GM03348 (cell line): Measurements from ENCODE around the gene ZNF529.

Source experiments
- DNase-seq: peaks from one replicate; pipeline ENCODE4 v3.0.0; 2012; ENCODE audit warnings: low spot score

ZNF529 gene

DNA sequence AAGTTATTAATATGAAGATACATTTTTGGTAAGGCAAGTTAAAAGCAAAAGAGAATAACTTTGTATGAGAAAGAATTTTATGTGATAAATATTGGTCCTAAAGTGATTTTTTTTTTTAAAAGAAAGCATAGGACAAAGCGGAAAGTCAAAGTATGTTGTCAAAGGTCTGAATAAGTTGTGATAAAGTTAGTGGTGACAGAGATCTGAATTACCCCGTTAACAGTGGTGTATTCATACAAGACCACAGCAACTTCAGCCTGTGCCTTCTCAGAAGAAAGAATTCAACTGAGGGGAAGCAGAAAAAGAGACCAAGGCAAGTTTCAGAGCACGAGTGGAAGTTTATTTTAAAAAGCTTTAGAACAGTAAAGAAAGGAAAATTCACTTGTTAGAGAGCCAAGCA, 64.8 kb downstream of the ZNF529 start:
- no peak for DNase-seq

DNA sequence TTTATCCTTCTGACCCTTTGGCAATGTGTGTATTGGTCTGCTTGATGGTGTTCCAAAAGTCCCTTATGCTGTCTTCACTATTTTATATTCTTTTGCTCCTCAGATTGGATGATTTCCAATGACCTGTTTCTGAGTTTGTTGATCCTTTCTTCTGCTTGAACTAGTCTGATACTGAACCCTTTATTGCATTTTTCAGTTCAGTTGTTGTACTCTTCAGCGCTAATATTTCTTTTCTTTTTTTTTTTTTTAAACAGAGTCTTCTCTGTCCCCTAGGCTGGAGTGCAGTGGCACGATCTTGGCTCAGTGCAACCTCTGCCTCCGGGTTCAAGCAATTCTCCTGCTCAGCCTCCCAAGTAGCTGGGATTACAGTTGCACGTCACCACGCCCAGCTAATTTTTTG, 71.1 kb downstream of the ZNF529 start:
- no peak for DNase-seq

DNA sequence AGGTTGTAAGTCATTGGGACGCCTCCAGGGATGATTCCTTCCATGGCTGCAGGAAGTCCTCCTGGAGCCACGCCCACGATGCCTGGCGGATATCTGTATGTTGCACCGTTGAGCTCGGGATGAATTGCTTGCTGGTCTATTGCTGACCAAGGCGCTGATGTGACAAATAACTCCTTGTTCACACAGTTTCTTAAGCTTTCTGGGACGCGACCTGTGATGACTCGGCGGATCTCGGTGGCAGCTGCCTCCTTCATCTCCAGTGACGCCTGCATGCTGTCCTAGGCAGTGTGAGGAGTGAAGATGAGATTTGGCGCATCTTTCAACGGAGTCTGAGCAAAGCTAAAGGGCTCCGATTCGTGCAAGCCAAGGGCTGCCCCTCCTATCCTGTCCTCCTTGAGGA, 76.1 kb downstream of the ZNF529 start:
- no peak for DNase-seq
